OCI-LY1 (cell line): Measurements from ENCODE around the gene NRTN.

Experiments used
- H2AFZ ChIP-seq: fragments of 200-600 bp; sonication (generic), shearing (Covaris generic); 2 replicates; pipeline ENCODE4 v1.6.0; 2014; ENCODE audit warnings: antibody characterized with exemption, mild to moderate bottlenecking, low read length
- H3F3A ChIP-seq: fragments of 200-600 bp; sonication (generic), shearing (Covaris generic); 2 replicates; pipeline ENCODE4 v1.6.0; 2014; ENCODE audit warnings: mild to moderate bottlenecking, antibody characterized with exemption, low read length, moderate library complexity; ENCODE audit not compliant: insufficient read depth
- H3K27ac ChIP-seq: fragments of 200-600 bp; sonication (generic); 2 replicates; pipeline ENCODE4 v1.5.1; 2014; ENCODE audit warnings: low read length, mixed run types, mild to moderate bottlenecking, low read depth; ENCODE audit not compliant: poor library complexity, severe bottlenecking
- H3K27me3 ChIP-seq: fragments of 200-600 bp; sonication (generic); 2 replicates; pipeline ENCODE4 v1.6.0; 2014; ENCODE audit warnings: antibody characterized with exemption, mild to moderate bottlenecking, low read length, moderate library complexity; ENCODE audit not compliant: insufficient read depth
- H3K36me3 ChIP-seq: fragments of 200-600 bp; sonication (generic); 2 replicates; pipeline ENCODE4 v1.6.1; 2014; ENCODE audit warnings: mild to moderate bottlenecking, antibody characterized with exemption, low read length, moderate library complexity, mixed read lengths; ENCODE audit not compliant: insufficient read depth
- H3K4me1 ChIP-seq: fragments of 200-600 bp; sonication (generic); 2 replicates; pipeline ENCODE4 v1.5.1; 2014; ENCODE audit warnings: mild to moderate bottlenecking, low read length, moderate library complexity; ENCODE audit not compliant: insufficient read depth, severe bottlenecking
- H3K4me2 ChIP-seq: fragments of 200-600 bp; sonication (generic), shearing (Covaris generic); 2 replicates; pipeline ENCODE4 v1.6.1; 2014; ENCODE audit warnings: low read length
- H3K4me3 ChIP-seq: fragments of 200-600 bp; sonication (generic); 2 replicates; pipeline ENCODE4 v1.5.1; 2014; ENCODE audit warnings: low read length, low read depth, mild to moderate bottlenecking, mixed read lengths; ENCODE audit not compliant: poor library complexity, severe bottlenecking
- H3K79me2 ChIP-seq: fragments of 200-600 bp; shearing (Covaris generic); 2 replicates; pipeline ENCODE4 v1.6.1; 2016; ENCODE audit warnings: mixed run types, low read length, mixed read lengths; ENCODE audit not compliant: insufficient read depth
- H3K9ac ChIP-seq: fragments of 200-600 bp; sonication (generic), shearing (Covaris generic); 2 replicates; pipeline ENCODE4 v1.6.1; 2014; ENCODE audit warnings: mild to moderate bottlenecking, low read length, mixed read lengths
- H3K9me2 ChIP-seq: fragments of 200-600 bp; sonication (generic), shearing (Covaris generic); 2 replicates; pipeline ENCODE4 v1.6.1; 2014; ENCODE audit warnings: low read depth, mild to moderate bottlenecking, low read length, mixed read lengths
- H3K9me3 ChIP-seq: fragments of 200-600 bp; shearing (Covaris generic); 2 replicates; pipeline ENCODE4 v1.6.1; 2014; ENCODE audit warnings: low read length, mixed read lengths
- H4K20me1 ChIP-seq: fragments of 200-600 bp; sonication (generic), shearing (Covaris generic); 2 replicates; pipeline ENCODE4 v1.6.0; 2016; ENCODE audit warnings: mild to moderate bottlenecking, low read length; ENCODE audit not compliant: insufficient read depth
- CTCF ChIP-seq: fragments of 200-600 bp; sonication (generic), shearing (Covaris generic); IDR thresholded peaks from 2 replicates; pipeline ENCODE4 v1.5.1; 2017; ENCODE audit warnings: mild to moderate bottlenecking, antibody characterized with exemption, low read length, moderate library complexity, mixed read lengths
- EZH2 ChIP-seq: fragments of 200-600 bp; sonication (generic), shearing (Covaris generic); IDR thresholded peaks from 2 replicates; pipeline ENCODE4 v1.8.0; 2017; ENCODE audit warnings: borderline replicate concordance, mixed run types, mild to moderate bottlenecking, antibody characterized with exemption, low read length, moderate library complexity, mixed read lengths

NRTN gene

GRCh38 chr19:5832061-5832460, 27.2 kb downstream of the NRTN start:
- no peaks in the 10 kb centered on the region for H3K36me3 ChIP-seq
- H3K4me1 ChIP-seq: peaks cover 18% of the 10 kb centered on the region
- no peaks in the 10 kb centered on the region for H3K79me2 ChIP-seq
- TF ChIP-seq CTCF: no peak
- TF ChIP-seq EZH2: no peak
- H3K9ac ChIP-seq: no peak overlapping the region
- H4K20me1 ChIP-seq: no peaks in the 10 kb centered on the region
- no peak overlapping the region for H3K27ac ChIP-seq
- no peak overlapping the region for H3K4me2 ChIP-seq
- H3K9me2 ChIP-seq: no peaks in the 10 kb centered on the region
- H3K9me3 ChIP-seq: no peaks in the 10 kb centered on the region
- peaks cover 12% of the 10 kb centered on the region; the same call in 1 of the 2 replicates for H3K27me3 ChIP-seq
- H3F3A ChIP-seq: 0 out of 2 replicates have a peak, but pooled peaks cover 2% of the 10 kb centered on the region
- H3K4me3 ChIP-seq: no peak overlapping the region
- no peak overlapping the region for H2AFZ ChIP-seq

GRCh38 chr19:5832527-5833216, 27.8 kb downstream of the NRTN start:
- Histone ChIP-seq H3K4me3 (no peak overlapping the region), H4K20me1 (no peaks in the 10 kb centered on the region), H3K36me3 (no peaks in the 10 kb centered on the region), H3K9me2 (no peaks in the 10 kb centered on the region), H3K4me1 (peaks cover 14% of the 10 kb centered on the region), H3K9me3 (no peaks in the 10 kb centered on the region), H3K79me2 (no peaks in the 10 kb centered on the region), H3F3A (no peaks in the 10 kb centered on the region), H3K9ac (no peak overlapping the region), H3K27me3 (peaks cover 12% of the 10 kb centered on the region; the same call in 1 of the 2 replicates), H2AFZ (no peak overlapping the region), H3K4me2 (no peak overlapping the region), H3K27ac (no peak overlapping the region)
- TF ChIP-seq CTCF (no peak), EZH2 (no peak)

GRCh38 chr19:5837761-5838352, 33.0 kb downstream of the NRTN start:
- H3K4me2 ChIP-seq: no peak overlapping the region
- H3K4me1 ChIP-seq: no peaks in the 10 kb centered on the region
- no peak for TF ChIP-seq CTCF
- TF ChIP-seq EZH2: no peak

More at GRCh38 chr19:5837761-5838352, 33.0 kb downstream of the NRTN start:
- Histone ChIP-seq H3K9me3 (no peaks in the 10 kb centered on the region), H4K20me1 (no peaks in the 10 kb centered on the region), H3K9ac (no peak overlapping the region), H3K4me3 (no peak overlapping the region), H3K36me3 (no peaks in the 10 kb centered on the region), H3K79me2 (no peaks in the 10 kb centered on the region), H3F3A (peaks cover 4% of the 10 kb centered on the region; the same call in 1 of the 2 replicates), H2AFZ (no peak overlapping the region), H3K9me2 (no peaks in the 10 kb centered on the region), H3K27ac (no peak overlapping the region), H3K27me3 (peaks cover 4% of the 10 kb centered on the region; the same call in 1 of the 2 replicates)
